Psoas muscle (tissue), 8 donors: Measurements from ENCODE around the gene EPB41L1. TPM values are rescaled to one million over a fixed set of nuclear protein-coding genes. Genes with fewer than 3 reads are reported as not detected.

Source experiments
- ATAC-seq, 4 donors: fragments of 200-7000 bp; cut with Tn5 transposase; one replicate each; pipeline ENCODE4 v1.9.1; 2020; ENCODE audit warnings: moderate library complexity in 3 of 4, mild to moderate bottlenecking in 2 of 4
- DNase-seq, 2 donors: peaks; one replicate each; pipeline ENCODE4 v3.0.0-alpha.2; 2020
- H3K27ac ChIP-seq: fragments of 200-600 bp; one replicate; pipeline ENCODE4 v1.8.0; 2022
- H3K27me3 ChIP-seq, 3 donors: fragments of 200-600 bp in 1 of 3; one replicate each; pipeline versions ENCODE4 v1.6.1 to v1.8.0; 2013 to 2022; ENCODE audit warnings: low read length in 2 of 3, mild to moderate bottlenecking in 2 of 3, moderate library complexity in 1 of 3; ENCODE audit not compliant: insufficient read depth in 3 of 3
- H3K36me3 ChIP-seq, 2 donors: fragments of 200-600 bp in 1 of 2; one replicate each; pipeline versions ENCODE4 v1.6.1 to v1.8.0; 2013 to 2022; ENCODE audit warnings: low read depth in 1 of 2, mild to moderate bottlenecking in 1 of 2, moderate library complexity in 1 of 2; ENCODE audit not compliant: insufficient read depth in 1 of 2
- H3K4me1 ChIP-seq: fragments of 200-600 bp; one replicate; pipeline ENCODE4 v1.8.0; 2022
- H3K4me3 ChIP-seq: fragments of 200-600 bp; one replicate; pipeline ENCODE4 v1.8.0; 2022; ENCODE audit warnings: mild to moderate bottlenecking
- H3K9me3 ChIP-seq: fragments of 200-600 bp; one replicate; pipeline ENCODE4 v1.8.0; 2022
- CTCF ChIP-seq: fragments of 200-600 bp; IDR thresholded peaks from one replicate; pipeline ENCODE4 v1.8.0; 2022; ENCODE audit warnings: antibody characterized with exemption
- WGBS, 3 donors: extraction: QIAGEN DNeasy Blood & Tissue Kit; methylation state at CpG; one replicate each; pipeline versions ENCODE4 v1.1.6 to v1.1.7; 2013; 5-methylcytosine and 5-hydroxymethylcytosine counted together
- intact Hi-C, 2 donors: fragments of 100-400 bp; cut with DNase I; formaldehyde crosslinking; loops; one replicate each; pipeline versions ENCODE4 v1.11.0 to v1.14.2; 2022
- polyA plus RNA-seq, 3 donors: library from polyadenylated mRNA; stranded (reverse); fragments of 200-250 nt; gene quantifications; one replicate each; pipeline ENCODE4 v1.2.3, GENCODE V29; 2013
- total RNA-seq, 4 donors: library from RNA; stranded (reverse); fragmentation: NEBNext Ultra II Directional in 2 of 4; extraction: Animal tissue kit (Norgen Biotek cat#: 25700) in 2 of 4; gene quantifications; one replicate each; pipeline versions ENCODE4 v1.2.1 to v1.2.4, GENCODE V29; 2021 to 2023
- donor health status: healthy with polysubstance abuse.
- donor health status: DM: no; HTN: no; CAD: no; lungs with moderate emphysema.
- donor health status: Bipolar disorder and iron deficiency.
- donor health status: healthy.
- donor health status: DM: yes; HTN: yes; CAD: no.
- donor health status: DM: no; HTN: no; CAD: no.
- donor health status: DM: no; HTN: no; CAD: no.
- donor health status: DM: yes; HTN: yes; CAD: no.

Gene EPB41L1
- total and polyA plus RNA-seq, 7 donors = 4.2 to 24.1 (median 9.1) TPM

GRCh38 chr20:36267605-36268381 is 113.3 kb downstream of the EPB41L1 start:
- H3K4me1 ChIP-seq = no peaks in the 10 kb centered on the region
- WGBS, 3 donors = 70 to 77% (median 73%) methylated on average over 24 of the region's 24 CpGs
- H3K9me3 ChIP-seq = no peaks in the 10 kb centered on the region
- TF ChIP-seq CTCF = no peak
- ATAC-seq (no peak), DNase-seq (peak in 1 of 2 donors; percentile 11)
- intact Hi-C loops = no loop called here
- no peaks in the 10 kb centered on the region for H3K27me3 ChIP-seq
- no peak overlapping the region for H3K4me3 ChIP-seq
- H3K36me3 ChIP-seq = no peaks in the 10 kb centered on the region
- H3K27ac ChIP-seq = no peak overlapping the region

- DNase-seq (peak in 1 of 2 donors; percentile 9), ATAC-seq (no peak)
- intact Hi-C loops = no loop called here
- H3K36me3 ChIP-seq = no peaks in the 10 kb centered on the region
- H3K4me1 ChIP-seq = no peaks in the 10 kb centered on the region
- TF ChIP-seq CTCF = no peak
- peaks cover 0 to 8% (median 0%) of the 10 kb centered on the region in 3 donors for H3K27me3 ChIP-seq
- H3K4me3 ChIP-seq = no peak overlapping the region
- 42 to 50% (median 43%) methylated on average over 10 of the region's 10 CpGs for WGBS, 3 donors
- no peak overlapping the region for H3K27ac ChIP-seq
- H3K9me3 ChIP-seq = no peaks in the 10 kb centered on the region
Measured at GRCh38 chr20:36268440-36269342, 114.2 kb downstream of the EPB41L1 start.

- DNase-seq (no peak), ATAC-seq (no peak)
- Histone ChIP-seq H3K4me3 (no peak overlapping the region), H3K4me1 (no peaks in the 10 kb centered on the region), H3K27ac (no peak overlapping the region), H3K27me3 (peaks cover 0 to 13% (median 5%) of the 10 kb centered on the region in 3 donors), H3K9me3 (no peaks in the 10 kb centered on the region), H3K36me3 (no peaks in the 10 kb centered on the region)
- TF ChIP-seq CTCF = no peak
- 74 to 87% (median 75%) methylated on average over 2 of the region's 2 CpGs for WGBS, 3 donors
- intact Hi-C loops = no loop called here
Measured at GRCh38 chr20:36269507-36269906, 115.0 kb downstream of the EPB41L1 start.

GRCh38 chr20:36270744-36271638 is 116.5 kb downstream of the EPB41L1 start:
- H3K4me1 ChIP-seq = no peaks in the 10 kb centered on the region
- no peak overlapping the region for H3K27ac ChIP-seq
- no peak overlapping the region for H3K4me3 ChIP-seq
- WGBS, 3 donors = 81 to 85% (median 84%) methylated on average over 20 of the region's 20 CpGs
- H3K36me3 ChIP-seq = no peaks in the 10 kb centered on the region
- peak in 1 of 2 donors; percentile 27 for DNase-seq
- ATAC-seq = no peak
- intact Hi-C loops = loop anchor here in 1 of 2 donors (10.0 kb wide), 1 partner anchor 164 kb away; no protein-coding TSS in a partner anchor
- peaks cover 0 to 28% (median 5%) of the 10 kb centered on the region in 3 donors for H3K27me3 ChIP-seq
- no peaks in the 10 kb centered on the region for H3K9me3 ChIP-seq
- no peak for TF ChIP-seq CTCF
